GM21360 (cell line): ENCODE data around the gene KLHL29.

Source experiments
- ATAC-seq: cut with Tn5 transposase; IDR thresholded peaks from one replicate; pipeline ENCODE4 v1.9.1; 2021; ENCODE audit warnings: mild to moderate bottlenecking, moderate library complexity; ENCODE audit not compliant: unreplicated experiment

The KLHL29 gene

GRCh38 chr2:23468474-23469141, 83.6 kb downstream of the KLHL29 start:
- ATAC-seq: no peak

GRCh38 chr2:23469142-23469540, 84.2 kb downstream of the KLHL29 start:
- ATAC-seq: no peak

GRCh38 chr2:23475036-23475435, 90.1 kb downstream of the KLHL29 start:
- ATAC-seq: no peak

GRCh38 chr2:23475473-23475872, 90.5 kb downstream of the KLHL29 start:
- ATAC-seq: no peak

- no peak for ATAC-seq
Observed at GRCh38 chr2:23476786-23477185, 91.8 kb downstream of the KLHL29 start.

GRCh38 chr2:23477392-23477791, 92.4 kb downstream of the KLHL29 start:
- no peak for ATAC-seq

- no peak for ATAC-seq
Observed at GRCh38 chr2:23478087-23478932, 93.3 kb downstream of the KLHL29 start.

- ATAC-seq: no peak
Observed at GRCh38 chr2:23478933-23479683, 94.1 kb downstream of the KLHL29 start.

- ATAC-seq: no peak
Observed at GRCh38 chr2:23480957-23481797, 96.2 kb downstream of the KLHL29 start.

- no peak for ATAC-seq
Observed at GRCh38 chr2:23482188-23482587, 97.2 kb downstream of the KLHL29 start.

GRCh38 chr2:23482607-23483006, 97.6 kb downstream of the KLHL29 start:
- no peak for ATAC-seq

- no peak for ATAC-seq
Observed at GRCh38 chr2:23483791-23484190, 98.8 kb downstream of the KLHL29 start.

GRCh38 chr2:23484275-23484674, 99.3 kb downstream of the KLHL29 start:
- ATAC-seq: no peak

- no peak for ATAC-seq
Observed at GRCh38 chr2:23484767-23485166, 99.8 kb downstream of the KLHL29 start.

GRCh38 chr2:23485261-23485660, 100.3 kb downstream of the KLHL29 start:
- no peak for ATAC-seq

- no peak for ATAC-seq
Observed at GRCh38 chr2:23485841-23486683, 101.1 kb downstream of the KLHL29 start.

GRCh38 chr2:23486684-23487075, 101.7 kb downstream of the KLHL29 start:
- ATAC-seq: no peak

GRCh38 chr2:23487735-23488492, 102.9 kb downstream of the KLHL29 start:
- ATAC-seq: no peak

- no peak for ATAC-seq
Observed at GRCh38 chr2:23488584-23488983, 103.6 kb downstream of the KLHL29 start.
